Hepatocyte (in vitro differentiated cells): ENCODE measurements around the gene TRIM63. TPM values are rescaled to one million over a fixed set of nuclear protein-coding genes. Genes with fewer than 3 reads are reported as not detected.

Experiments used
- DNase-seq: peaks from one replicate; pipeline ENCODE4 v3.0.0-alpha.2; 2016; ENCODE audit warnings: low spot score
- H2AFZ ChIP-seq: fragments of 200-600 bp; sonication (generic); 2 replicates; pipeline ENCODE4 v1.6.0; 2016; ENCODE audit warnings: antibody characterized with exemption, mild to moderate bottlenecking
- H3K27ac ChIP-seq: fragments of 200-600 bp; sonication (generic); 2 replicates; pipeline ENCODE4 v1.5.1; 2016; ENCODE audit warnings: mild to moderate bottlenecking
- H3K27me3 ChIP-seq: fragments of 200-600 bp; sonication (generic); 2 replicates; pipeline ENCODE4 v1.6.1; 2016
- H3K36me3 ChIP-seq: fragments of 200-600 bp; sonication (generic); replicated peaks from 2 replicates; pipeline ENCODE4 v1.5.1; 2016; ENCODE audit warnings: low read depth; ENCODE audit not compliant: insufficient read depth
- H3K4me1 ChIP-seq: fragments of 200-600 bp; sonication (generic); 2 replicates; pipeline ENCODE4 v1.5.1; 2016; ENCODE audit warnings: mild to moderate bottlenecking, moderate library complexity; ENCODE audit not compliant: insufficient read depth
- H3K4me2 ChIP-seq: fragments of 200-600 bp; sonication (generic); 2 replicates; pipeline ENCODE4 v1.6.0; 2016
- H3K4me3 ChIP-seq: fragments of 200-600 bp; sonication (generic); 2 replicates; pipeline ENCODE4 v1.5.1; 2016; ENCODE audit warnings: mild to moderate bottlenecking
- H3K79me2 ChIP-seq: fragments of 200-600 bp; sonication (generic); 2 replicates; pipeline ENCODE4 v1.6.0; 2017; ENCODE audit warnings: mild to moderate bottlenecking
- H3K9me2 ChIP-seq: fragments of 200-600 bp; sonication (generic); replicated peaks from 2 replicates; pipeline ENCODE4 v1.6.0; 2017; ENCODE audit warnings: mild to moderate bottlenecking; ENCODE audit not compliant: insufficient read depth
- H3K9me3 ChIP-seq: fragments of 200-600 bp; sonication (generic); 2 replicates; pipeline ENCODE4 v1.5.1; 2016; ENCODE audit warnings: low read depth, mild to moderate bottlenecking
- H4K20me1 ChIP-seq: fragments of 200-600 bp; sonication (generic); 2 replicates; pipeline ENCODE4 v1.6.0; 2016; ENCODE audit warnings: mild to moderate bottlenecking; ENCODE audit not compliant: insufficient read depth, poor library complexity, severe bottlenecking
- EZH2 ChIP-seq: fragments of 200-600 bp; sonication (generic); IDR thresholded peaks from 2 replicates; pipeline ENCODE4 v1.6.1; 2016; ENCODE audit warnings: antibody characterized with exemption, mild to moderate bottlenecking, borderline replicate concordance
- EZH2phosphoT487 ChIP-seq: fragments of 200-600 bp; sonication (generic); IDR thresholded peaks from one replicate; pipeline ENCODE4 v1.6.1; 2018; ENCODE audit warnings: antibody characterized with exemption, mild to moderate bottlenecking, low read depth, moderate library complexity; ENCODE audit not compliant: unreplicated experiment, severe bottlenecking
- WGBS: methylation state at CpG from one replicate; pipeline ENCODE4 v1.1.6; 2016; ENCODE audit warnings: low lambda C conversion rate; ENCODE audit errors: missing lambda C conversion rate; 5-methylcytosine and 5-hydroxymethylcytosine counted together
- polyA plus RNA-seq: library from polyadenylated mRNA; unstranded; fragments of >200 nt; fragmentation: Nextera tagmentation; extraction: Ambion mirVana; gene quantifications from 2 replicates; pipeline ENCODE4 v1.2.1, GENCODE V29; 2016
- total RNA-seq: library from RNA; depleted of rRNA; stranded (reverse); fragments of >200 nt; gene quantifications from 2 replicates; pipeline ENCODE4 v1.2.3, GENCODE V29; 2014
- TF ChIP-seq, protein P1 (sequence below): fragments of 200-600 bp; sonication (generic); IDR thresholded peaks from 2 replicates; pipeline ENCODE4 v1.5.1; 2016; ENCODE audit warnings: antibody characterized with exemption, mild to moderate bottlenecking; ENCODE audit not compliant: poor library complexity

The TRIM63 gene
- total and polyA plus RNA-seq, 2 experiments from 2014 or later = 2.9 to 8.2 TPM

- H3K36me3 ChIP-seq = no peaks in the 10 kb centered on the region
- H2AFZ ChIP-seq = no peak overlapping the region
- H3K4me2 ChIP-seq = peak overlapping the region; percentile 75
- H4K20me1 ChIP-seq = no peaks in the 10 kb centered on the region
- TF ChIP-seq, protein P1, sequence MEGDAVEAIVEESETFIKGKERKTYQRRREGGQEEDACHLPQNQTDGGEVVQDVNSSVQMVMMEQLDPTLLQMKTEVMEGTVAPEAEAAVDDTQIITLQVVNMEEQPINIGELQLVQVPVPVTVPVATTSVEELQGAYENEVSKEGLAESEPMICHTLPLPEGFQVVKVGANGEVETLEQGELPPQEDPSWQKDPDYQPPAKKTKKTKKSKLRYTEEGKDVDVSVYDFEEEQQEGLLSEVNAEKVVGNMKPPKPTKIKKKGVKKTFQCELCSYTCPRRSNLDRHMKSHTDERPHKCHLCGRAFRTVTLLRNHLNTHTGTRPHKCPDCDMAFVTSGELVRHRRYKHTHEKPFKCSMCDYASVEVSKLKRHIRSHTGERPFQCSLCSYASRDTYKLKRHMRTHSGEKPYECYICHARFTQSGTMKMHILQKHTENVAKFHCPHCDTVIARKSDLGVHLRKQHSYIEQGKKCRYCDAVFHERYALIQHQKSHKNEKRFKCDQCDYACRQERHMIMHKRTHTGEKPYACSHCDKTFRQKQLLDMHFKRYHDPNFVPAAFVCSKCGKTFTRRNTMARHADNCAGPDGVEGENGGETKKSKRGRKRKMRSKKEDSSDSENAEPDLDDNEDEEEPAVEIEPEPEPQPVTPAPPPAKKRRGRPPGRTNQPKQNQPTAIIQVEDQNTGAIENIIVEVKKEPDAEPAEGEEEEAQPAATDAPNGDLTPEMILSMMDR = no peak
- TF ChIP-seq EZH2phosphoT487 = no peak
- no peak for TF ChIP-seq EZH2
- H3K79me2 ChIP-seq = no peaks in the 10 kb centered on the region
- H3K27me3 ChIP-seq = no peaks in the 10 kb centered on the region
- no peaks in the 10 kb centered on the region for H3K9me3 ChIP-seq
- DNase-seq = no peak
- no peak overlapping the region for H3K4me3 ChIP-seq
- H3K4me1 ChIP-seq = no peaks in the 10 kb centered on the region
- H3K9me2 ChIP-seq = no peaks in the 10 kb centered on the region
- 96% methylated on average over 7 of the region's 8 CpGs for WGBS
- no peak overlapping the region for H3K27ac ChIP-seq
Measured at GRCh38 chr1:26022404-26022779, 45.0 kb downstream of the TRIM63 start.

GRCh38 chr1:26021647-26022403, 45.6 kb downstream of the TRIM63 start, which contains the start of gene EXTL1:
Gene EXTL1 (plus strand): TSS chr1:26021775. CDS start chr1:26022647, 872 bp downstream.
- Histone ChIP-seq H2AFZ (no peak within 1 kb of the TSS), H3K27me3 (no peaks in the 10 kb centered on the region), H4K20me1 (no peaks in the 10 kb centered on the region), H3K27ac (no peak within 1 kb of the TSS), H3K4me1 (no peaks in the 10 kb centered on the region), H3K4me3 (no peak within 1 kb of the TSS), H3K9me3 (no peaks in the 10 kb centered on the region), H3K9me2 (no peaks in the 10 kb centered on the region), H3K36me3 (no peaks in the 10 kb centered on the region), H3K4me2 (peak within 1 kb of the TSS; percentile 75), H3K79me2 (no peaks in the 10 kb centered on the region)
- 37% methylated on average over 15 of the region's 15 CpGs for WGBS
- TF ChIP-seq EZH2 (no peak), EZH2phosphoT487 (no peak)
- TF ChIP-seq, protein P1 = no peak
- DNase-seq = no peak

GRCh38 chr1:26020941-26021646, 46.3 kb downstream of the TRIM63 start:
- no peaks in the 10 kb centered on the region for H4K20me1 ChIP-seq
- no peak overlapping the region for H2AFZ ChIP-seq
- no peaks in the 10 kb centered on the region for H3K27me3 ChIP-seq
- no peaks in the 10 kb centered on the region for H3K9me3 ChIP-seq
- no peak overlapping the region for H3K27ac ChIP-seq
- no peaks in the 10 kb centered on the region for H3K9me2 ChIP-seq
- TF ChIP-seq, protein P1 = no peak
- peak overlapping the region; percentile 75 for H3K4me2 ChIP-seq
- no peak for DNase-seq
- no peaks in the 10 kb centered on the region for H3K79me2 ChIP-seq
- H3K36me3 ChIP-seq = no peaks in the 10 kb centered on the region
- no peaks in the 10 kb centered on the region for H3K4me1 ChIP-seq
- no peak overlapping the region for H3K4me3 ChIP-seq
- 82% methylated on average over 6 of the region's 6 CpGs for WGBS
